K562 (cell line): ENCODE measurements around the gene LLPH. TPM values are rescaled to one million over a fixed set of nuclear protein-coding genes. Genes with fewer than 3 reads are reported as not detected.

Experiments
- ADNP ChIP-seq: fragments of 200-800 bp; sonication (Bioruptor generic); IDR thresholded peaks from 2 replicates; pipeline ENCODE4 v1.6.1; 2016; ENCODE audit warnings: missing genetic modification characterization, missing compliant biosample characterization
- CREBBP ChIP-seq: IDR thresholded peaks from one replicate; pipeline ENCODE4 v1.6.1; 2012; ENCODE audit warnings: low read depth, mild to moderate bottlenecking, control low read depth, inconsistent platforms, low read length
- E4F1 ChIP-seq: fragments of 250-450 bp; sonication (Bioruptor Pico); IDR thresholded peaks from 2 replicates; pipeline ENCODE4 v1.5.0; 2021; ENCODE audit warnings: mild to moderate bottlenecking, borderline replicate concordance
- FOXP4 ChIP-seq: sonication (generic); formaldehyde crosslinking; IDR thresholded peaks from 2 replicates; pipeline ENCODE4 v1.8.0; 2022; ENCODE audit warnings: mild to moderate bottlenecking, missing genetic modification reagents, borderline replicate concordance
- HDAC1 ChIP-seq, 2 experiments: fragments of 450-650 bp; IDR thresholded peaks; 2 replicates each; pipeline ENCODE4 v1.6.1; 2016 to 2017; ENCODE audit warnings: inconsistent platforms in 1 of 2, mild to moderate bottlenecking in 1 of 2, moderate library complexity in 1 of 2
- HOXB6 ChIP-seq: fragments of 250-450 bp; sonication (Bioruptor Pico); IDR thresholded peaks from 2 replicates; pipeline ENCODE4 v1.5.1; 2022; ENCODE audit warnings: mild to moderate bottlenecking, borderline replicate concordance
- MAX ChIP-seq: sonication (generic); formaldehyde crosslinking; IDR thresholded peaks from 2 replicates; pipeline ENCODE4 v1.9.0; 2022; ENCODE audit warnings: mild to moderate bottlenecking, missing genetic modification reagents
- MCM2 ChIP-seq: fragments of 450-650 bp; IDR thresholded peaks from 2 replicates; pipeline ENCODE4 v1.6.1; 2017; ENCODE audit warnings: low read depth, mild to moderate bottlenecking
- NR4A1 ChIP-seq, 2 experiments: fragments of 250-450 bp in 1 of 2; fragments of 450-650 bp in 1 of 2; sonication (Bioruptor Pico) in 1 of 2; IDR thresholded peaks; 2 replicates each; pipeline versions ENCODE4 v1.4.0 to v1.6.1; 2016 to 2020; ENCODE audit warnings: mild to moderate bottlenecking in 2 of 2, missing compliant biosample characterization in 1 of 2, missing genetic modification characterization in 1 of 2, moderate library complexity in 1 of 2
- POLR2AphosphoS5 ChIP-seq: IDR thresholded peaks from 2 replicates; pipeline ENCODE4 v1.6.1; 2011; ENCODE audit warnings: mild to moderate bottlenecking, low read depth, low read length, moderate library complexity; ENCODE audit not compliant: control insufficient read depth, insufficient read depth
- TRIM25 ChIP-seq: fragments of 450-650 bp; IDR thresholded peaks from 2 replicates; pipeline ENCODE4 v1.7.0; 2016; ENCODE audit warnings: borderline replicate concordance
- XRCC4 ChIP-seq: IDR thresholded peaks from one replicate; pipeline ENCODE4 v1.6.1; 2011; ENCODE audit not compliant: insufficient read depth, insufficient read length; ENCODE audit errors: extremely low read depth
- ZBTB43 ChIP-seq: sonication (generic); formaldehyde crosslinking; IDR thresholded peaks from 2 replicates; pipeline ENCODE4 v1.8.0; 2023; ENCODE audit warnings: mild to moderate bottlenecking, missing genetic modification reagents
- ZBTB7A ChIP-seq: IDR thresholded peaks from 2 replicates; pipeline ENCODE4 v1.6.1; 2011; ENCODE audit warnings: low read depth, mild to moderate bottlenecking, low read length, moderate library complexity, borderline replicate concordance; ENCODE audit not compliant: control insufficient read depth
- ZBTB9 ChIP-seq: fragments of 450-650 bp; formaldehyde crosslinking; IDR thresholded peaks from 2 replicates; pipeline ENCODE4 v1.4.0; 2020; ENCODE audit warnings: mild to moderate bottlenecking, moderate library complexity
- ZFP1 ChIP-seq: fragments of 450-650 bp; formaldehyde crosslinking; IDR thresholded peaks from 2 replicates; pipeline ENCODE4 v1.4.0; 2020; ENCODE audit warnings: mild to moderate bottlenecking, mixed read lengths
- ZNF551 ChIP-seq: fragments of 250-450 bp; sonication (Bioruptor Pico); IDR thresholded peaks from 2 replicates; pipeline ENCODE4 v1.5.0; 2021; ENCODE audit warnings: mild to moderate bottlenecking, moderate library complexity
- ZNF79 ChIP-seq: fragments of 250-450 bp; sonication (Bioruptor Pico); IDR thresholded peaks from 2 replicates; pipeline ENCODE4 v1.4.0; 2020; ENCODE audit warnings: low read depth, mild to moderate bottlenecking, moderate library complexity
- polyA plus RNA-seq, 8 experiments: library from polyadenylated mRNA; depleted of rRNA in 4 of 8; stranded (reverse) in 5 of 8; unstranded in 3 of 8; fragments of >200 nt; fragmentation: Nextera tagmentation in 2 of 8; fragmentation: Illumina TruSeq in 1 of 8; extraction: Ambion mirVana in 2 of 8; extraction: Trizol in 1 of 8; gene quantifications; 2 replicates each; pipeline versions ENCODE4 v1.2.1 to v1.2.3, GENCODE V29; 2011 to 2014; ENCODE audit warnings: inconsistent platforms in 1 of 8, missing spikeins in 1 of 8
- total RNA-seq, 7 experiments: library from RNA; depleted of rRNA in 6 of 7; stranded (reverse); fragments of >200 nt in 6 of 7; fragmentation: Illumina TruSeq in 2 of 7; extraction: Trizol in 2 of 7; gene quantifications; 2 replicates each; pipeline versions ENCODE4 v1.2.1 to v1.2.3, GENCODE V29; 2011 to 2021; ENCODE audit warnings: low replicate concordance in 1 of 7

The LLPH gene
- total and polyA plus RNA-seq, 9 of the 15 experiments (the other 6 are each of a cell fraction or from before 2014, with no cell fraction given) = 19.1 to 87.3 (median 59.6) TPM

GRCh38 chr12:66164349-66164821 lies 33.8 kb upstream of the LLPH start (continued):
- no peak for TF ChIP-seq FOXP4 (CRISPR knock-in tag)
- no peak for TF ChIP-seq TRIM25
- TF ChIP-seq E4F1 (CRISPR knock-in tag) = no peak
- TF ChIP-seq CREBBP = no peak
- peak; percentile 78; the same call in 1 of the 2 replicates for TF ChIP-seq ZNF79 (CRISPR knock-in tag)
- TF ChIP-seq ZFP1 = no peak
- no peak for TF ChIP-seq POLR2AphosphoS5
- peak in 1 of 2 experiments; percentile 99; a peak in 2 of 4 replicates for TF ChIP-seq HDAC1 (IDR thresholded peaks at IDR 0.05)
- no peak for TF ChIP-seq HOXB6 (CRISPR knock-in tag)
- no peak for TF ChIP-seq MAX
- no peak for TF ChIP-seq NR4A1 (CRISPR knock-in tag; IDR thresholded peaks at IDR 0.05)
- TF ChIP-seq NR4A1 (tag; IDR thresholded peaks at IDR 0.05) = peak; percentile 95
- TF ChIP-seq ZNF551 = no peak
- 0 out of 2 replicates have a peak, but pooled peaks have one; percentile 46 for TF ChIP-seq ZBTB9
- no peak for TF ChIP-seq XRCC4
- TF ChIP-seq ADNP (tag) = no peak
- no peak for TF ChIP-seq MCM2
- TF ChIP-seq ZBTB43 (CRISPR knock-in tag) = no peak
- no peak for TF ChIP-seq ZBTB7A
